H9 (cell line): ENCODE measurements around the gene FAM83F. TPM values are rescaled to one million over a fixed set of nuclear protein-coding genes. Genes with fewer than 3 reads are reported as not detected.

Source experiments
- DNase-seq: peaks from one replicate; pipeline ENCODE4 v3.0.0-alpha.2; 2017
- H2AFZ ChIP-seq: one replicate; pipeline ENCODE4 v1.6.1; 2013; ENCODE audit warnings: mild to moderate bottlenecking, low read length, control low read depth, moderate library complexity
- H2AK5ac ChIP-seq: 2 replicates; pipeline ENCODE4 v1.6.1; 2013; ENCODE audit warnings: low read length, control low read depth, mixed read lengths; ENCODE audit not compliant: insufficient read length
- H2BK120ac ChIP-seq: one replicate; pipeline ENCODE4 v1.6.1; 2013; ENCODE audit warnings: low read depth, mild to moderate bottlenecking, low read length, control low read depth, inconsistent platforms; ENCODE audit not compliant: poor library complexity, severe bottlenecking
- H2BK12ac ChIP-seq: 2 replicates; pipeline ENCODE4 v1.6.1; 2013; ENCODE audit warnings: low read length, control low read depth, mixed read lengths, low read depth; ENCODE audit not compliant: insufficient read length
- H2BK15ac ChIP-seq: 2 replicates; pipeline ENCODE4 v1.6.1; 2013; ENCODE audit warnings: low read depth, low read length, control low read depth
- H2BK20ac ChIP-seq: one replicate; pipeline ENCODE4 v1.6.1; 2013; ENCODE audit warnings: low read depth, mild to moderate bottlenecking, low read length, control low read depth, inconsistent platforms; ENCODE audit not compliant: poor library complexity, severe bottlenecking
- H2BK5ac ChIP-seq: 2 replicates; pipeline ENCODE4 v1.6.1; 2013; ENCODE audit warnings: low read length, control low read depth, mixed read lengths; ENCODE audit not compliant: insufficient read length
- H3K14ac ChIP-seq: 2 replicates; pipeline ENCODE4 v1.6.1; 2013; ENCODE audit warnings: low read length, control low read depth; ENCODE audit not compliant: insufficient read depth
- H3K18ac ChIP-seq: 2 replicates; pipeline ENCODE4 v1.6.1; 2013; ENCODE audit warnings: low read depth, mild to moderate bottlenecking, mixed read lengths, low read length, control low read depth; ENCODE audit not compliant: insufficient read length
- H3K23ac ChIP-seq: 2 replicates; pipeline ENCODE4 v1.6.1; 2013; ENCODE audit warnings: low read length, control low read depth, mixed read lengths, low read depth; ENCODE audit not compliant: insufficient read length
- H3K23me2 ChIP-seq: 2 replicates; pipeline ENCODE4 v1.6.1; 2013; ENCODE audit warnings: low read depth, mild to moderate bottlenecking, mixed read lengths, low read length, control low read depth; ENCODE audit not compliant: insufficient read length, poor library complexity, severe bottlenecking
- H3K27ac ChIP-seq: 2 replicates; pipeline ENCODE4 v1.5.1; 2013; ENCODE audit warnings: low read length, control low read depth, mixed read lengths, low read depth; ENCODE audit not compliant: insufficient read length
- H3K27me3 ChIP-seq: 2 replicates; pipeline ENCODE4 v1.6.1; 2013; ENCODE audit warnings: low read length, control low read depth, inconsistent platforms; ENCODE audit not compliant: insufficient read depth
- H3K4ac ChIP-seq: 2 replicates; pipeline ENCODE4 v1.6.1; 2013; ENCODE audit warnings: low read depth, mild to moderate bottlenecking, control low read depth, inconsistent platforms, low read length, moderate library complexity
- H3K4me1 ChIP-seq: 2 replicates; pipeline ENCODE4 v1.6.1; 2013; ENCODE audit warnings: low read length, control low read depth, inconsistent platforms; ENCODE audit not compliant: insufficient read depth
- H3K4me2 ChIP-seq: 2 replicates; pipeline ENCODE4 v1.6.1; 2013; ENCODE audit warnings: low read length, control low read depth, mixed read lengths; ENCODE audit not compliant: insufficient read length, insufficient read depth
- H3K56ac ChIP-seq: 2 replicates; pipeline ENCODE4 v1.6.1; 2013; ENCODE audit warnings: low read depth, mild to moderate bottlenecking, mixed read lengths, low read length, control low read depth; ENCODE audit not compliant: insufficient read length
- H3K79me1 ChIP-seq: 2 replicates; pipeline ENCODE4 v1.6.1; 2013; ENCODE audit warnings: low read depth, mild to moderate bottlenecking, moderate library complexity, low read length, control low read depth, inconsistent platforms; ENCODE audit not compliant: insufficient read depth, poor library complexity, severe bottlenecking
- H3K79me2 ChIP-seq: 2 replicates; pipeline ENCODE4 v1.6.1; 2013; ENCODE audit warnings: low read length, control low read depth, inconsistent platforms; ENCODE audit not compliant: insufficient read depth
- H3K9ac ChIP-seq: 2 replicates; pipeline ENCODE4 v1.6.1; 2013; ENCODE audit warnings: low read length, control low read depth, mixed read lengths; ENCODE audit not compliant: insufficient read length; ENCODE audit errors: extremely low read depth
- H3K9me3 ChIP-seq: one replicate; pipeline ENCODE4 v1.6.1; 2013; ENCODE audit warnings: low read depth, low read length, inconsistent platforms; ENCODE audit not compliant: control insufficient read depth
- H3T11ph ChIP-seq: one replicate; pipeline ENCODE4 v1.6.1; 2013; ENCODE audit warnings: mild to moderate bottlenecking, low read length, control low read depth, inconsistent platforms
- H4K20me1 ChIP-seq: one replicate; pipeline ENCODE4 v1.6.1; 2013; ENCODE audit not compliant: control insufficient read depth, insufficient read length, insufficient read depth
- H4K5ac ChIP-seq: 2 replicates; pipeline ENCODE4 v1.6.1; 2013; ENCODE audit warnings: low read depth, mild to moderate bottlenecking, mixed read lengths, low read length, control low read depth; ENCODE audit not compliant: insufficient read length
- H4K8ac ChIP-seq: replicated peaks from 2 replicates; pipeline ENCODE4 v1.6.1; 2013; ENCODE audit warnings: low read length, control low read depth, mixed read lengths, low read depth; ENCODE audit not compliant: insufficient read length
- H4K91ac ChIP-seq: 2 replicates; pipeline ENCODE4 v1.6.1; 2013; ENCODE audit warnings: low read depth, mild to moderate bottlenecking, moderate library complexity, mixed read lengths, low read length, control low read depth; ENCODE audit not compliant: insufficient read length
- H3K27ac Mint-ChIP-seq, 3 experiments: 2 replicates in 2 of 3; 3 replicates in 1 of 3; pipeline ENCODE4 v1.8.0; 2020 to 2021; ENCODE audit warnings: mixed read lengths in 3 of 3, mild to moderate bottlenecking in 1 of 3, moderate library complexity in 1 of 3
- H3K27me3 Mint-ChIP-seq: 2 replicates; pipeline ENCODE4 v1.8.0; 2021; ENCODE audit warnings: low read depth, mild to moderate bottlenecking, moderate library complexity, mixed read lengths
- H3K36me3 Mint-ChIP-seq, 3 experiments: 2 replicates in 2 of 3; 3 replicates in 1 of 3; pipeline ENCODE4 v1.8.0; 2020 to 2021; ENCODE audit warnings: low read depth in 3 of 3, mixed read lengths in 3 of 3; ENCODE audit not compliant: insufficient read depth in 1 of 3
- H3K4me1 Mint-ChIP-seq, 2 experiments: 2 replicates each; pipeline ENCODE4 v1.8.0; 2020; ENCODE audit warnings: mixed read lengths in 2 of 2
- H3K4me3 Mint-ChIP-seq, 2 experiments: 2 replicates in 1 of 2; 3 replicates in 1 of 2; pipeline ENCODE4 v1.8.0; 2020 to 2021; ENCODE audit warnings: mild to moderate bottlenecking in 2 of 2, mixed read lengths in 2 of 2, moderate library complexity in 1 of 2
- H3K9me3 Mint-ChIP-seq, 2 experiments: 2 replicates in 1 of 2; 3 replicates in 1 of 2; pipeline ENCODE4 v1.8.0; 2020; ENCODE audit warnings: mild to moderate bottlenecking in 2 of 2, mixed read lengths in 2 of 2, moderate library complexity in 1 of 2
- CTCF ChIP-seq: fragments of 200-600 bp; sonication (generic); conservative IDR thresholded peaks from 3 replicates; pipeline ENCODE4 v1.8.0; 2021; ENCODE audit warnings: antibody characterized with exemption, mild to moderate bottlenecking
- WGBS: extraction: QIAGEN DNeasy Blood & Tissue Kit; methylation state at CpG from one replicate; pipeline ENCODE4 v1.1.7; 2013; ENCODE audit warnings: missing lambda C conversion rate, low lambda C conversion rate, mixed read lengths; ENCODE audit not compliant: insufficient read length; ENCODE audit errors: extremely low coverage; 5-methylcytosine and 5-hydroxymethylcytosine counted together
- total RNA-seq: library from RNA; stranded (reverse); gene quantifications from 2 replicates; pipeline ENCODE4 v1.2.1, GENCODE V29; 2021

Gene FAM83F
- total RNA-seq, 1 experiment from 2014 or later = 17.4 TPM

DNA sequence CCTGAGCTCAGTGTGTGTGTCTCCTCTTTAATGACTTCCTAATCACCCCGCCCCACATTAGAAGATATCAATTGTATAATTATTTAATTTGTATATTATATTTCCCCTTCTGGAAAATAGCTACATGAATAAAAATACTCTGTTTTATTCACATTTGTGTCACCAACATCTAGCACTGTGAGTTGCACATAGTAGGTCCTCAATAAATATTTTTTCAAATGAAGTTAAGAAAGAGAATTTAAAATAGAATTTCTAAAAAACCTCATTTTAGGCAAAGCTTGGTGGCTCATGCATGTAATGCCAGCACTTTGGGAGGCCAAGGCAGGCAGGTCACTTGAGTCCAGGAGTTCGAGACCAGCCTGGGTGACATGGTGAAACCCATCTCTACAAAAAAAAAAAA, 59.7 kb downstream of the FAM83F start:
- no peak overlapping the region for H3K56ac ChIP-seq
- H2AFZ ChIP-seq = no peak overlapping the region
- H3K9ac ChIP-seq = no peak overlapping the region
- DNase-seq = no peak
- no peak overlapping the region for H3T11ph ChIP-seq
- H3K18ac ChIP-seq = no peak overlapping the region
- H2BK15ac ChIP-seq = no peak overlapping the region
- H3K27me3 ChIP-seq = no peaks in the 10 kb centered on the region
- no peak overlapping the region for H2AK5ac ChIP-seq
- no peak overlapping the region for H2BK12ac ChIP-seq
- no peaks in the 10 kb centered on the region for H3K23me2 ChIP-seq
- H3K4me2 ChIP-seq = no peak overlapping the region
- H3K79me2 ChIP-seq = 0 out of 2 replicates have a peak, but pooled peaks cover 2% of the 10 kb centered on the region
- no peak overlapping the region for H4K8ac ChIP-seq
- no peaks in the 10 kb centered on the region; a peak in 1 of 7 replicates for H3K36me3 Mint-ChIP-seq
- no peak overlapping the region for H4K5ac ChIP-seq
- no peak overlapping the region for H2BK5ac ChIP-seq
- H3K27ac ChIP-seq = no peak overlapping the region
- peaks cover 48 to 49% of the 10 kb centered on the region in 2 experiments for H3K4me1 Mint-ChIP-seq
- WGBS = no CpG with 5 or more reads among the region's 2 CpGs
- no peak overlapping the region for H4K91ac ChIP-seq
- H3K4ac ChIP-seq = no peak overlapping the region
- H3K23ac ChIP-seq = no peak overlapping the region
- H3K27me3 Mint-ChIP-seq = no peaks in the 10 kb centered on the region
- H4K20me1 ChIP-seq = no peaks in the 10 kb centered on the region
- H3K79me1 ChIP-seq = peaks cover 2% of the 10 kb centered on the region
- no peak overlapping the region for H3K27ac Mint-ChIP-seq
- peaks cover 8% of the 10 kb centered on the region for H3K4me1 ChIP-seq
- no peak overlapping the region for H3K14ac ChIP-seq
- no peak overlapping the region for H2BK20ac ChIP-seq
- H3K9me3 Mint-ChIP-seq = no peaks in the 10 kb centered on the region
- H2BK120ac ChIP-seq = no peak overlapping the region
- TF ChIP-seq CTCF = no peak
- H3K9me3 ChIP-seq = no peaks in the 10 kb centered on the region
- no peak overlapping the region for H3K4me3 Mint-ChIP-seq
